AG04449 (cell line): ENCODE data around the gene HOXB5.

ENCODE experiments used
- CTCF ChIA-PET: fragments of 350-600 bp; formaldehyde crosslinking; extraction: SDS; loops from one replicate; lab custom pipeline; 2021; ENCODE audit warnings: antibody characterized with exemption; lab: Yijun Ruan, JAX
- POLR2A ChIA-PET: fragments of 400-600, 350-600 bp; formaldehyde crosslinking; extraction: SDS; loops from one replicate; lab custom pipeline; 2020; ENCODE audit warnings: antibody characterized with exemption, inconsistent platforms; lab: Yijun Ruan, JAX
- DNase-seq: peaks from one replicate; pipeline ENCODE4 v3.0.0-alpha.2; 2010; ENCODE audit warnings: low read depth, low spot score
- H3K4me3 ChIP-seq: 2 replicates; pipeline ENCODE4 v1.5.1; 2011; ENCODE audit warnings: low read depth, mild to moderate bottlenecking, control low read depth, low read length
- TF ChIP-seq, protein P1 (sequence below): IDR thresholded peaks from one replicate; pipeline ENCODE4 v1.5.1; 2011; ENCODE audit warnings: mild to moderate bottlenecking, moderate library complexity, low read length, control low read depth, inconsistent platforms; ENCODE audit not compliant: insufficient read depth; ENCODE audit errors: missing control alignments

HOXB5 gene

DNA sequence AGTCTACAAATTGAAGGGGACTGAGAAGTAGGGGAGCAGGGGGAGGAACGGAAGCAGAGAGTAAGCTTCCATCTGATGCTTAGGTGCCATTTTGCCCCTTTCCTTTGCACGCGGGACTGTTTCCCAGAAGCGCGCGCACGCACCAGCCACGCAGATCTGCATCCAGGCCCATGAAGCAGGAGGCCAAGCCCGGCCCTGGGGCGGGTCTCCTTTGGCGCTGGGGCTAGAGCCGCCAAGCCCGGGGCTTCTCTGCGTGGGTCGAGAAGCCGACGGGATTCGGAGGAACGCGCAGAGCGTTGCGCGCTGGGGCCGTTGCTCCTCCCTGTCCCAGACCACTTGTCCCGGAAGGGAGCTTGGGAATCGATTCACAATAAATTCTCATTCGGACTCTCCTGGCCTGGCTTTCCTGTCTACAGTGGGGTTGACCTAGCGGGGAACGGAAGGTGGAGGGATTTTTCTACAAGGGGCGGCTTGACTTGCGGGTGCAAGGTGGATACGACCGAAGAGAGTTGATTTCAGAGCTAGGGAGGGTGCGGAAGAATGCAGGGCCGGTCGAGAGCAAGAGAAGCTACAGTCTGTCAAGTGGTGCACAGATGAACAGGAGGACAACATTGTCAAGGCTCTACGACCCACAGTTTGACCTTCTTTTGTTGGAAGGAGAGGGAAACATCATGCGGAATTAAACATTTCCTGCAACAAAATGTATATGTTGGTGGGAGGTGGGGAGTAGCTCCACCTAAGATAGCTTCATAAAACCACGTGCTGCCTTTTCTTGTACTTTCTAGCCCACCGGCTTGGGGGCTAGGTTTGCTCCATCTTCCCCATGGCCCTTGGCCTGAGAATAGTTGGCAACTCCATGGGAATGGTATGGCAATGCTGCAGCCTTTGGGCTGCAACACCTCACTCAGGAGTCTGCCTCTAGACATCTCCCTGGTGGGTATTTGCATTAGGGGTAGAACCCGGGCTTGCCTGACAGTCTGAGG, 28.1 kb upstream of the HOXB5 start:
- POLR2A ChIA-PET, result no interaction called here
- H3K4me3 ChIP-seq, result no peak overlapping the region
- TF ChIP-seq, protein P1, sequence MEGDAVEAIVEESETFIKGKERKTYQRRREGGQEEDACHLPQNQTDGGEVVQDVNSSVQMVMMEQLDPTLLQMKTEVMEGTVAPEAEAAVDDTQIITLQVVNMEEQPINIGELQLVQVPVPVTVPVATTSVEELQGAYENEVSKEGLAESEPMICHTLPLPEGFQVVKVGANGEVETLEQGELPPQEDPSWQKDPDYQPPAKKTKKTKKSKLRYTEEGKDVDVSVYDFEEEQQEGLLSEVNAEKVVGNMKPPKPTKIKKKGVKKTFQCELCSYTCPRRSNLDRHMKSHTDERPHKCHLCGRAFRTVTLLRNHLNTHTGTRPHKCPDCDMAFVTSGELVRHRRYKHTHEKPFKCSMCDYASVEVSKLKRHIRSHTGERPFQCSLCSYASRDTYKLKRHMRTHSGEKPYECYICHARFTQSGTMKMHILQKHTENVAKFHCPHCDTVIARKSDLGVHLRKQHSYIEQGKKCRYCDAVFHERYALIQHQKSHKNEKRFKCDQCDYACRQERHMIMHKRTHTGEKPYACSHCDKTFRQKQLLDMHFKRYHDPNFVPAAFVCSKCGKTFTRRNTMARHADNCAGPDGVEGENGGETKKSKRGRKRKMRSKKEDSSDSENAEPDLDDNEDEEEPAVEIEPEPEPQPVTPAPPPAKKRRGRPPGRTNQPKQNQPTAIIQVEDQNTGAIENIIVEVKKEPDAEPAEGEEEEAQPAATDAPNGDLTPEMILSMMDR, result no peak
- DNase-seq, result no peak
- CTCF ChIA-PET, result interaction anchor here (0.7 to 12.1 kb wide), 15 partner anchors 9 to 406 kb away, joined by 3 to 185 read pairs (median 4); no protein-coding TSS in a partner anchor

DNA sequence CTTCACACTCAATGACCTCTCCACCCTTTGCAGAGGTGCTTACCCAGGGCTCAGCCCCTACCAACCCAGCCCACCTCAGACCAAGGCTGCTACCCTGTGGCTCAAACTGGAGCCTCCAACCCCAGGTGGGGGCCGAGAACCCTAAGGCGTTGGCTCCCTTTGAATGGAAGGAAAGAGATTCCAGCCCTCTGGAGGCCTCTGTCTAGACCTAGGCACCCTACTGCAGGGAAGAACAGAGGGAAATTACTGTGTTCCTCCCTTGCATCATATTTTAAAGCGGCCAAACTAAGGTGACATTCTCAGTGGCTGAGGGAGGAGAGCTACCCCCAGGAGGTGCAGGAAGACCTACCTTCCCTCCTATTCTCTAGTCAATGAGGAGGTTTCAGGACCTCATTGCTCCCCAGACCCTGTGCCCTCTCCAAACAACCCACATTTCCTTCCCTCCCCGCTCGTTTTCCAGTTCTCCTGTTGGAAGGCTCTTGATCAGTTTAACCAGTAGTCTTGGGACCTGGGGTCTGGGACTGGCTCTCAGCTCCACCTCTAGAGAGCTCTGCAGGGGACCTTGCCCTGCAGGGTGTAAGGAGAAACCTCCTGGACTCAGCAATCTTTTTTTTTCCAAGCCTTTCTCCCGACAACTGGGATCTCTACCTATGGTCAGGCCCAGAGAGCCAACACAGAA, 27.0 kb upstream of the HOXB5 start:
- TF ChIP-seq, protein P1, result no peak
- ChIA-PET POLR2A (no interaction called here), CTCF (interaction anchor here (0.7 to 12.1 kb wide), 11 partner anchors 8 to 358 kb away, joined by 3 to 185 read pairs (median 4); no protein-coding TSS in a partner anchor)
- no peak overlapping the region for H3K4me3 ChIP-seq
- no peak for DNase-seq

DNA sequence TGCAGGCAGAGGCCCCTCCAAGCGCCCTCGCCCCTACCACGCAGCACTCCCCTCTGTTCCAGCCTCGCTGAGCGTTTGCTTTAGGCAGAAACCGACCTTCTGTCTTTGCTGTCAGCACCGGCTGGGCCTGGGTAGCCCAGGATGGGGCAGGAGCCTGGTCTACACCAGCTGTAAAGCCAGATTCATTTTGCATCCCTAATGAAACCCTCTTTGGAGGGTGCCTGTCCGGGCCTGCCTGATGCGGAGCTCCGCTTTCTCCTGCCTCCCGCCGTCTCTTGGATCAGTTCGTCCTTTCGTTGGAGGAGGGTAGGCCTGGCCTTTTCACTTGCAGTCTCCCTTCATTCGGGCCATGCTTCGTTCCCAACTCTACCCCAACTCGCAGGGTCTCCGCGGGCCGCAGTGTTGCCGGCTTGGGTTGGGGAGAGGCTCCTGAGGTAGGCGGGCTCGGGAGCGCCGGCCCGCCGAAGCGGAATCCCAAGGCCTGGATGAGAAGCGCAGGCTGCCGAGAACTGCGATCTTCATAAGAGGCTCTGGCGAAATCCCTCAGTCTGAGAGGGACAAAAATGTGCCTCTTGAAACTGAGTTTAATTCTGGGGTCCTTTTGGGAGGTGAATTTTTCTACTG, 26.4 kb upstream of the HOXB5 start:
- no peak overlapping the region for H3K4me3 ChIP-seq
- TF ChIP-seq, protein P1, result no peak
- no peak for DNase-seq
- POLR2A ChIA-PET, result no interaction called here
- CTCF ChIA-PET, result interaction anchor here (1.1 to 12.1 kb wide), 8 partner anchors 13 to 465 kb away, joined by 3 to 185 read pairs (median 16); no protein-coding TSS in a partner anchor

DNA sequence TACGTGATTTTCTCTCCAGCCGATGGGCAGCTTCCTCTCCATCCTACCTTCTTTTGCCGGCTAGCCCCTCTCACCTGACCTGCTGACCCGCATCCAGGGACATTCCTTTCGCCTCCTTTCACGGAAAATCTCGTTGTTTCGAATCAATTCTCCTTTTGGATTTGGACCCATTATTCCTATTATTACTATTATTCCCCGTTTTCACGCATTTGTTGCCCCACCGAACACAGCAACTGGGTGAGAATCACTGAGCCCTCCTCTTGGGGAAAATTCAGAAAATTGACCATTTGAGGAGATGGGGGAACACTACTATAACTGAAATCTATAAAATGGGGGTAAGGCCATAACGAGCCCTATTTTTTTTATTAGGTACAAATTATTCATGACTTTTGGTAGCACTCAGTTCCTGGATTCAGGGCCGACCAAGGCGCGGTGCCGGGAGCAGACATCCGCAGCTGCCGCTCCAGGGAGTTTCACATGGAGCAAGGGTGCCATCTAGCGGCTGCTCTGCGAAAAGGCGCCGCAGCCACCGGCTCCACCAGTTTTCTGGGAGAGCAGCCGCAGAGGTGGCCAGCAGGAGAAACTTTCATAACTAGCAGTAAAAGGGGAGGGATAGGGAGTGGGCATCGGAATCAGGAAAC, 24.8 kb upstream of the HOXB5 start:
- POLR2A ChIA-PET, result interaction anchor here (1.0 kb wide), 1 partner anchor 20 kb away, joined by 4 read pairs; no protein-coding TSS in a partner anchor
- DNase-seq, result no peak
- TF ChIP-seq, protein P1, result peak; percentile 88
- CTCF ChIA-PET, result interaction anchor here (0.6 to 12.1 kb wide), 50 partner anchors 8 to 619 kb away, joined by 3 to 185 read pairs (median 4); partner anchors contain the start of genes HOXB3, HOXB5, HOXB6 and HOXB9
- H3K4me3 ChIP-seq, result peak overlapping the region; percentile 29

DNA sequence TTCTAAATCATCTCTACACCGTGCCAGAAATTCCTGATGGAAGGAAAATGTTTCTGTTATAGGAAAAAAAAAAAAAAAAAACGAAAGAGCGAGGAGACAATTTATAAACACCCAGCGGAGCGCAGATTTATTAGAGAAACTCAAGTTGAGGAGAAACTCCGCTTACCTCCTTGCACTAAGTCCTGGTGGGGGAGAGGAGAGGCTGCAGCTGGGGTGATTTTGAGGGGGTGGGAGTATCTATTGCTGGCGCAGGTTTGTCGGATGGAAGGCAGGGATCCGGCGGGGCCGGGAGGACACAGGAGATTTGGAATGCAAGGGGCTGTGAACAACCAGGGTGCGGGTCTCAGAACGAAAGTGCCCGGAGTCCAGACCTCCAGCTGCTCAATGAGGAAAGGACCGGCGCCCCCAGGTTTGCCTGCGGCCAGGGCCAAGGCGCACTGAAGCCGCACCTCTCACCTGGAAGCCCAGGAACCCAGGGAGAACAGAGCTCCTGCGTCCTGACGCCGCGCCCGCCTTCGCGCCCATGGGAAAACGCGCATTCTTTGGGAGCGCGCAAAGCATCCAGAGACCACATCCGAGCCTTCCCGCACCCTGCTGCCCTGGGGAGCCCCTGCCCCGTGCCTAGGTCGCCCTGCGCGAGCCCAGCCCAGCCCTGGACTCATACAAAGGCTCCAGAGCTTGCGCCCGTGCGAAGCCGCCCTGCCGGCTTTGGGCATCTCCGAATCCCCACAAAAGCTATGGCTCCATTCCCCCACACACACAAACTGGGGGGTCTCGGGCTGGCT, 24.1 kb upstream of the HOXB5 start:
- no peak overlapping the region for H3K4me3 ChIP-seq
- ChIA-PET CTCF (interaction anchor here (0.8 to 12.1 kb wide), 39 partner anchors 8 to 592 kb away, joined by 3 to 185 read pairs (median 5); partner anchors contain the start of genes HOXB3, HOXB5, HOXB6 and HOXB9), POLR2A (interaction anchor here (1.0 kb wide), 1 partner anchor 19 kb away, joined by 4 read pairs; no protein-coding TSS in a partner anchor)
- TF ChIP-seq, protein P1, result no peak
- no peak for DNase-seq
